Activated T-cell treated with anti-CD3 and anti-CD28 coated beads, Interleukin-2, amount 50 U/mL, for 1 hour (primary cell): ENCODE measurements around the gene PICALM.
"Not testable (repeated sequence)": the region's sequence is repeated elsewhere in the genome, so short reads cannot be mapped to it uniquely, and the experiment has no call there.

Source experiments
- DNase-seq: peaks from one replicate; pipeline ENCODE4 v3.0.0-alpha.2; 2020

PICALM gene

GRCh38 chr11:85934596-85935169 is 134.2 kb downstream of the PICALM start:
- no peak for DNase-seq

DNA sequence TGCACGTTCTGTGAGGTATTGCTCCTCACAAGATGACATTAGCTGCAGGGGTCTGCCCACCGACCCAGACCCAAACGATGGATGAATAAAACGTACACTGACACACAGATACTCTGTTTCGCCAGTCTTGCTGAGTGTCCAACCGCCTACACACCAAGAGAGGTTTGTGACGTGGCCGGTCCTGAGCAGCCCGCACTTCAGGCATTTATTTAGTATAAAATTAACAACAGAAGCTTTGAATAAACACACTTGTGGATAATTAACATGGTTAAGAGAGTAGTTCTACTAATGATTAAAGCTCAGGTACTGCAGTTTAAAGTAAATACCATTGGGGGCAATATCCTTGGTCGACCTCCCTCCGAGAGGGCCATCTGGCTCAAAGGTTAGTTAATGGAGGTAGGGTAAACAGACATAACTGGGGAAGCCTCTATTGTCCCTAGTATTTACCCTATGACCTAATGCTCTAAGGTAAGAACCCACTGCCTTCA is 138.0 kb downstream of the PICALM start:
- no peak for DNase-seq

DNA sequence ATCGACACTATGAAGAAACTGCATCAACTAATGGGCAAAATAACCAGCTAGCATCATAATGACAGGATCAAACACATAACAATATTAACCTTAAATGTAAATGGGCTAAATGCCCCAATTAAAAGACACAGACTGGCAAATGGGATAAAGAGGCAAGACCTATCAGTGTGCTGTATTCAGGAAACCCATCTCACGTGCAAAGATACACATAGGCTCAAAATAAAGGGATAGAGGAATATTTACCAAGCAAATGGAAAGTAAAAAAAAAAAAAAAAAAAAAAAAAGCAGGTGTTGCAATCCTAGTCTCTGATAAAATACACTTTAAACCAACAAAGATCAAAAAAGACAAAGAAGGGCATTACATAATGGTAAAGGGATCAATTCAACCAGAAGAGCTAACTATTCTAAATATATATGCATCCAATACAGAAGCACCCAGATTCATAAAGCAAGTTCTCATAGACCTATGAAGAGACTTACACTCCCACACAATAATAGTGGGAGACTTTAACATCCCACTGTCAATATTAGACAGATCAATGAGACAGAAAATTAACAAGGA is 142.2 kb downstream of the PICALM start:
- not testable (repeated sequence) for DNase-seq

- DNase-seq, result no peak
These were observed 145.4 kb downstream of the PICALM start for GRCh38 chr11:85923455-85923854.

DNA sequence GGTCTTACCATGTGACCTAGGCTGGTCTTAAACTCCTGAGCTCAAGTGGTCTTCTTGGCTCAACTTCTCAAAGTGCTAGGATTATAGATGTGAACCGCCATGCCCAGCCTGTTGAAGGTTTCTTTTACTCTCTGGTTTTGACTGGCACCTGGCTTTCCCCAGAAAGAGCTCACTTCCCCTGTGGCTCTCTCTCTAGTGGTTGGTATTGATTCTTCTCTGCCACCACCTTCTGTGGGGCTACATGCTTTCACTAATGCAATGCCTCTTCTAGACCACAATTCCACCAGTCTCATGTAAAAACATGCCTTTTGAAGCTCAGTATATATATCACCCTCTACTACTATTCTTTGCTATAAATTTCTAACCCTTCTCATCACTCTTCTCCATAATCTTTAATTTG is 146.5 kb downstream of the PICALM start:
- DNase-seq, result no peak

- no peak for DNase-seq
These were observed 149.7 kb downstream of the PICALM start for GRCh38 chr11:85918910-85919794.

- no peak for DNase-seq
These were observed 154.5 kb downstream of the PICALM start for GRCh38 chr11:85914425-85914824.

- DNase-seq, result no peak
These were observed 155.4 kb downstream of the PICALM start for GRCh38 chr11:85913513-85913912.

DNA sequence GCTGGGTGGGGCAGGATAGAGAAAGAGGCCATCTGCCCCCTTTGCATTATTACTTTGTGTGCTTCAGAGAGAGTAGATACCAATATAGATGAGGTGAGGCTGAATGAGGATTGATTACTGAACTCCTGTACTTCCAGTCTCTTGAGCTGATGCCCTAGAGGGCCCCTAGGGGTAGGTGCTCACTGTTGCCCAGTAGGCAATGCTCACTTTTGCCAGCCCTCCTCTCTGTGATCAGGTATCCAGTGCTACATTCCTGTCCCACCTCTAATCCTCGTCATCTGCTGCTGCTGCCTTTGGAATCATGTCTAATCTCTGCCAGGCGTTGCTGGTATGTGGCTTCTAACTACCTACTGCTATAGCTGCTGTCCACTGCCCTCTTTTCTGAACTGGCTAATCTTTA is 156.5 kb downstream of the PICALM start:
- no peak for DNase-seq
